ENCODE results near the gene RASA1.
"Not testable (repeated sequence)": the region's sequence is repeated elsewhere in the genome, so short reads cannot be mapped to it uniquely, and the experiment has no call there.

The RASA1 gene

GRCh38 chr5:87287266-87287665 is 19.6 kb downstream of the RASA1 start:
- DNase-seq = not testable (repeated sequence)

- DNase-seq = no peak
Observed at GRCh38 chr5:87298692-87299362, 31.1 kb downstream of the RASA1 start.

GRCh38 chr5:87300176-87300575 is 32.5 kb downstream of the RASA1 start:
- no peak for DNase-seq

GRCh38 chr5:87300744-87301143 is 33.1 kb downstream of the RASA1 start:
- DNase-seq = no peak

- no peak for DNase-seq
Observed at GRCh38 chr5:87302061-87302460, 34.4 kb downstream of the RASA1 start.

- DNase-seq = no peak
Observed at GRCh38 chr5:87303324-87303723, 35.6 kb downstream of the RASA1 start.

GRCh38 chr5:87306090-87306489 is 38.4 kb downstream of the RASA1 start:
- not testable (repeated sequence) for DNase-seq

GRCh38 chr5:87307796-87308423 is 40.2 kb downstream of the RASA1 start:
- no peak for DNase-seq

GRCh38 chr5:87311405-87312279 is 44.0 kb downstream of the RASA1 start:
- DNase-seq = no peak

GRCh38 chr5:87313216-87313615 is 45.5 kb downstream of the RASA1 start:
- no peak for DNase-seq

- no peak for DNase-seq
Observed at GRCh38 chr5:87319469-87319868, 51.8 kb downstream of the RASA1 start.

- DNase-seq = no peak
Observed at GRCh38 chr5:87321605-87322004, 53.9 kb downstream of the RASA1 start.

GRCh38 chr5:87322381-87322780 is 54.7 kb downstream of the RASA1 start:
- DNase-seq = no peak

- DNase-seq = no peak
Observed at GRCh38 chr5:87327998-87328397, 60.3 kb downstream of the RASA1 start.

GRCh38 chr5:87329114-87329513 is 61.4 kb downstream of the RASA1 start:
- DNase-seq = no peak

GRCh38 chr5:87339986-87340385 is 72.3 kb downstream of the RASA1 start:
- DNase-seq = no peak

- no peak for DNase-seq
Observed at GRCh38 chr5:87340716-87341115, 73.0 kb downstream of the RASA1 start.

GRCh38 chr5:87347272-87347671 is 79.6 kb downstream of the RASA1 start:
- DNase-seq = no peak

GRCh38 chr5:87347841-87348240 is 80.2 kb downstream of the RASA1 start:
- no peak for DNase-seq

GRCh38 chr5:87354496-87354895 is 86.8 kb downstream of the RASA1 start:
- no peak for DNase-seq

- DNase-seq = no peak
Observed at GRCh38 chr5:87359106-87359505, 91.4 kb downstream of the RASA1 start.

- DNase-seq = no peak
Observed at GRCh38 chr5:87360132-87360531, 92.4 kb downstream of the RASA1 start.

GRCh38 chr5:87361031-87361445 is 93.4 kb downstream of the RASA1 start:
- no peak for DNase-seq

Measured in NCI-H345 (cell line).